Left lobe of liver (tissue), 2 donors: Measurements from ENCODE around the gene TPTE2. TPM values are rescaled to one million over a fixed set of nuclear protein-coding genes. Genes with fewer than 3 reads are reported as not detected.
"Not testable (repeated sequence)": the region's sequence is repeated elsewhere in the genome, so short reads cannot be mapped to it uniquely, and the experiment has no call there.

Experiments used
- ATAC-seq: fragments of 200-7000 bp; cut with Tn5 transposase; one replicate; pipeline ENCODE4 v1.9.1; 2020; ENCODE audit warnings: mild to moderate bottlenecking, moderate library complexity
- DNase-seq: peaks from one replicate; pipeline ENCODE4 v3.0.0-alpha.2; 2020; ENCODE audit warnings: low spot score
- total RNA-seq: library from RNA; stranded (reverse); gene quantifications from one replicate; pipeline ENCODE4 v1.2.1, GENCODE V29; 2021
- donor health status: DM: no; HTN: no; CAD: no; lungs with moderate emphysema.
- donor health status: DM: no; HTN: yes; CAD: no.

The TPTE2 gene
- total RNA-seq, 1 donor from 2014 or later = not detected

- DNase-seq (no peak), ATAC-seq (peak; percentile 73)
Measured at GRCh38 chr13:19572280-19572679, 10.9 kb upstream of the TPTE2 start.

GRCh38 chr13:19567820-19568534 is 6.6 kb upstream of the TPTE2 start:
- ATAC-seq = no peak
- no peak for DNase-seq

GRCh38 chr13:19561585-19561984 is 253 bp upstream of the TPTE2 start:
- DNase-seq (no peak), ATAC-seq (no peak)

GRCh38 chr13:19560672-19561071 is 660 bp downstream of the TPTE2 start:
- ATAC-seq, DNase-seq: not testable (repeated sequence)

- not testable (repeated sequence) for ATAC-seq, DNase-seq
Measured at GRCh38 chr13:19559739-19560138, 1.6 kb downstream of the TPTE2 start.

- DNase-seq, ATAC-seq: not testable (repeated sequence)
Measured at GRCh38 chr13:19557287-19557686, 4.0 kb downstream of the TPTE2 start.

- not testable (repeated sequence) for DNase-seq, ATAC-seq
Measured at GRCh38 chr13:19549245-19549644, 12.1 kb downstream of the TPTE2 start.

GRCh38 chr13:19525634-19526033 is 35.7 kb downstream of the TPTE2 start:
- not testable (repeated sequence) for DNase-seq, ATAC-seq

- ATAC-seq (no peak), DNase-seq (no peak)
Measured at GRCh38 chr13:19519049-19519448, 42.3 kb downstream of the TPTE2 start.

- not testable (repeated sequence) for DNase-seq, ATAC-seq
Measured at GRCh38 chr13:19507623-19508022, 53.7 kb downstream of the TPTE2 start.

- not testable (repeated sequence) for DNase-seq, ATAC-seq
Measured at GRCh38 chr13:19460126-19460525, 101.2 kb downstream of the TPTE2 start.

GRCh38 chr13:19439056-19439686 is 122.2 kb downstream of the TPTE2 start:
- DNase-seq = peak; percentile 58
- ATAC-seq = peak; percentile 56

- not testable (repeated sequence) for DNase-seq, ATAC-seq
Measured at GRCh38 chr13:19437780-19438179, 123.6 kb downstream of the TPTE2 start.

- DNase-seq, ATAC-seq: not testable (repeated sequence)
Measured at GRCh38 chr13:19422236-19422635, 139.1 kb downstream of the TPTE2 start.

- not testable (repeated sequence) for DNase-seq, ATAC-seq
Measured at GRCh38 chr13:19412494-19412893, 148.8 kb downstream of the TPTE2 start.

- DNase-seq, ATAC-seq: not testable (repeated sequence)
Measured at GRCh38 chr13:19382746-19383511, 178.4 kb downstream of the TPTE2 start.

- ATAC-seq = no peak
- no peak for DNase-seq
Measured at GRCh38 chr13:19382111-19382510, 179.2 kb downstream of the TPTE2 start.
